ENCODE results near the gene FAM177B. TPM values are rescaled to one million over a fixed set of nuclear protein-coding genes. Genes with fewer than 3 reads are reported as not detected.

The FAM177B gene
- under 1 TPM in 1 of 2 donors, not detected in 1; 0.50 TPM for total RNA-seq
- 0 to 0.93 reads per million in 2 donors for total RNA-seq

DNA sequence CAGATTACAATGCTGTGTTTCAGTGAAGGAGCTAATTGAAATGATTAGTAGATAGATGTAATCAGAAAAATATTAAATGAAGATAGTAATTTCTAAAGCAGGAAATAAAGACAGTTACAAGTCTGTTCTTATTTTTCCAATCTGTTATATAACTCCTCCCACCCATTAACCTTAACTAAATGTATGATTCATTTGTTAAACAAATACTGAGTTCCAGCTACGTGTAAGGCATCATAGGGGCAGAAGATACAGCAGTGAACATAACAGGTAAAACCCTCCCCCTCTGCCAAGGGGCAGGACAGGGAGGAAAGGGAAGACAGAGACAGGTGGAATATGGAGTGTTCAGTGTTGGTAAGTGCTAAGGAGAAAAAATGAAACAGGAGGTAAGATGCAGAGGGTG, at the start of gene FAM177B:
FAM177B (plus strand) TSS at position 231 of the 400 bp plus-strand sequence. CDS start 9,344 bp downstream, outside the sequence.
- no peaks in the 10 kb centered on the region for H3K9me3 ChIP-seq (ENCODE audit: control insufficient read depth, low read length, poor library complexity, severe bottlenecking)
- peaks cover 3% of the 10 kb centered on the region for H3K4me1 Mint-ChIP-seq
- H3K4me3 Mint-ChIP-seq: no peak within 1 kb of the TSS
- H3K27me3 Mint-ChIP-seq: no peaks in the 10 kb centered on the region
- H3K36me3 Mint-ChIP-seq (ENCODE audit: low read depth): no peaks in the 10 kb centered on the region
- DNase-seq: no peak
- H3K27ac Mint-ChIP-seq: no peak within 1 kb of the TSS
- ATAC-seq: no peak

DNA sequence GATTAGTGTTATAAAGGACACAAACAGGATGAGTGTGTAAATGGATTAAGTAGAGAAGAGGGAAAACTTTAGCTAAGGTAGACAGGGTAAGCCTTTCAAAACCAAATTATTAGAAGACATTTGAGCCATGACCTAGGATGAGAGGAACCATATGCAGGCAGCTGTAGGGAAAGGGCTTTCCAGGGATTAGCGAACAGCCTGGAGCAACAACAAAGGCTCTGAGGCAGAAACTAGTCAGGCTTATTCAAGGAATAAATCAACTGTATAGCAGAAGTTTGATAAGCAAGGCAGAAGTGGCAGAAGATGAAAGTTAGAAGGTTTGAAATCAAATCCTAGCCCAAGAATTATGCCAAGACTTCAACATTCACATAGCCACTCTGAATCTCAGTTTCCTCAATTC, 46.0 kb upstream of the FAM177B start:
- no peaks in the 10 kb centered on the region for H3K27me3 Mint-ChIP-seq
- peaks cover 16% of the 10 kb centered on the region for H3K4me1 Mint-ChIP-seq
- H3K9me3 ChIP-seq (ENCODE audit: control insufficient read depth, low read length, poor library complexity, severe bottlenecking): no peaks in the 10 kb centered on the region
- H3K36me3 Mint-ChIP-seq (ENCODE audit: low read depth): peaks cover 8% of the 10 kb centered on the region
- peak overlapping the region; percentile 66 for H3K27ac Mint-ChIP-seq
- no peak for ATAC-seq
- no peak for DNase-seq
- no peak overlapping the region for H3K4me3 Mint-ChIP-seq

DNA sequence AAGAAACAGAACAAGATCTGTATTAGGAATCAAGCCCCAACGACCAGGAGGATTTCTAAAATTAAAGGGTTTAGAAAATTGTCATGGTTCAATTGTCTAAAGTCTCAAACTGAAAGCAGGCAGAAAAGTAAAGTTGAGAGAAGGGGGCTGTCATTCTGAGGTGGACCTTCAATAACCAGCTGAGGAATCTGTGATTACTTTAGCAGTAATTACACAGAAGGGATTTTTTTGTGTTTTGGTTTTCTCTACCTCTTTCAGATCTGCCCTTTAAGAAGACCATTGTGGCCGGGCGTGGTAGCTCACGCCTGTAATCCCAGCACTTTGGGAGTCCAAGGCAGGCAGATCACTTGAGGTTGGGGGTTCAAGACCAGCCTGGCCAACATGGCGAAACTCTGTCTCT, 42.1 kb upstream of the FAM177B start:
- no peak for ATAC-seq
- Mint-ChIP-seq H3K4me1 (peaks cover 21% of the 10 kb centered on the region), H3K27me3 (no peaks in the 10 kb centered on the region), H3K36me3 (ENCODE audit: low read depth) (peaks cover 5% of the 10 kb centered on the region), H3K4me3 (no peak overlapping the region), H3K27ac (no peak overlapping the region)
- no peak for DNase-seq
- H3K9me3 ChIP-seq (ENCODE audit: control insufficient read depth, low read length, poor library complexity, severe bottlenecking): no peaks in the 10 kb centered on the region

DNA sequence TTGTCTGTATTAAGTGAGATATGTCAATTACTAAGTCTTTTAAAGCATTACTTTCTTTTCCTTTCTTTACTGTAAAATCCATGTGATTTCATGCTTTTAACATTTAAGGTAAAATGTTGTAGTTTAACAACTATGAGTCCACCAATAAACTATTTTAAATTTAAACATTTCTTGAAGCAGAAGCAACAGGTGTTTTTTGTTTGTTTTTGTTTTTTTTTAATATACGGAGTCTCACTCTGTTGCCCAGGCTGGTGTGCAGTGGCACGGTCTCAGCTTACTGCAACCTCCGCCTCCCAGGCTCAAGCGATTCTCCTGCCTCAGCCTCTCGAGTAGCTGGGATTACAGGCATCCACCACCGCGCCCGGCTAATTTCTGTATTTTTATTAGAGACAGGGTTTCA, 40.3 kb upstream of the FAM177B start:
- H3K36me3 Mint-ChIP-seq (ENCODE audit: low read depth): peaks cover 3% of the 10 kb centered on the region
- peaks cover 18% of the 10 kb centered on the region for H3K4me1 Mint-ChIP-seq
- H3K9me3 ChIP-seq (ENCODE audit: control insufficient read depth, low read length, poor library complexity, severe bottlenecking): no peaks in the 10 kb centered on the region
- DNase-seq (no peak), ATAC-seq (no peak)
- no peaks in the 10 kb centered on the region for H3K27me3 Mint-ChIP-seq
- H3K4me3 Mint-ChIP-seq: no peak overlapping the region
- H3K27ac Mint-ChIP-seq: no peak overlapping the region

DNA sequence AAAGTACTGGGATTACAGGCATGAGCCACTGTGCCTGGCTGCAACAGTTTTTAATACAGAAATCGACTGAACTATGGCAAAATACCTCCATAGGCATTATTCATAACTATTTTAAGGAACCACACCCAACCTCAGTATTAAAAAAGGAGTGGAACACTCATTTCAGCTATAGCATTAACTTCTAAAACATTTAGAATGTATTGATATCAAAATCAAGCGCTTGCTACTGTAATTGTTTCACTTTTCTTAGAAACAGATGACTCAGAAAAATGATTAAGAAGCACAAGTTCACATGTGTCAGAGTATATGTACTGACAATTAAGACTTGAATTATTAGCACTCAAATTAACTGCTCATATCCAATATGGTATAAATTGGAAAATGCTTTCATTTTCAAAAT, 39.8 kb upstream of the FAM177B start:
- H3K36me3 Mint-ChIP-seq (ENCODE audit: low read depth): peaks cover 3% of the 10 kb centered on the region
- no peaks in the 10 kb centered on the region for H3K9me3 ChIP-seq (ENCODE audit: control insufficient read depth, low read length, poor library complexity, severe bottlenecking)
- peak overlapping the region; percentile 59 for H3K27ac Mint-ChIP-seq
- DNase-seq (no peak), ATAC-seq (no peak)
- H3K4me3 Mint-ChIP-seq: no peak overlapping the region
- H3K27me3 Mint-ChIP-seq: no peaks in the 10 kb centered on the region
- peaks cover 18% of the 10 kb centered on the region for H3K4me1 Mint-ChIP-seq

DNA sequence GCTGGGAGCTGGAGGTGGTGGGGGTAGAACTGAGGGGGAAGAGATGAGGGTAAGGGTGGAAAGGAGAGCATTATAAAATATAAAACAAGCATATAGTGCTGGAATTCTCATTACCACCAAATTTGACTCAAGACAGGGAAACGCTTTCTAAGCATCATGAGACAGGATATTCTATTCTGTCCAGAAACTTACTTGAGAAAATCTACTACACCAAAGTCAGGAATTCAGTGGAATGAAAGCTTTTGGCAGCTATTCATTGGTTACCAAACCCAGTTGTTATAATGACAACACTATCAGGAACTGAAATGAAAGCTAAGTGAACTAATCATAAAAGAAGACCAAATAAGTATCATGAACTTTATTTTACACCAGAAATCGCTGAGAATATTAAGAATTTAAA, 39.2 kb upstream of the FAM177B start:
- Mint-ChIP-seq H3K4me3 (no peak overlapping the region), H3K27ac (peak overlapping the region; percentile 59), H3K27me3 (no peaks in the 10 kb centered on the region), H3K4me1 (peaks cover 17% of the 10 kb centered on the region), H3K36me3 (ENCODE audit: low read depth) (peaks cover 4% of the 10 kb centered on the region)
- no peak for ATAC-seq
- H3K9me3 ChIP-seq (ENCODE audit: control insufficient read depth, low read length, poor library complexity, severe bottlenecking): no peaks in the 10 kb centered on the region
- no peak for DNase-seq

DNA sequence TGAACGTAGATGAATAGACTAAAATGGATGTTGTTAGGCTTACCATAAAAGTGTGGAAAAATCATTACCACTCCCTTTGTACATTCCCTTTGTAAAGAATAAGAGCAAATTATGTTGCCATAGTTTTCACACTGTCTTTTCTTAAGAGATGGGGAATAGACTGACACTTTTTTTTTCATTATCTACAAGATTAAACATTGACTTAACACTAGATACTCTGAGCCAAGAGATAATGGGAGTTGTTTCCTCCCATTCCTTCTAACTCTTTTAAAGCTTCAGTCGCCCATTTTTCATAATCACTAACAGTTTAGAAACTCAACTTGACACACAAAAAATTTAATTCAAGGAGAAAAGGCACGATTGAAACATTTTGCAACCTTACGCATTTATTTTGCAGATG, 34.8 kb upstream of the FAM177B start:
- DNase-seq (no peak), ATAC-seq (no peak)
- H3K4me3 Mint-ChIP-seq: no peak overlapping the region
- no peaks in the 10 kb centered on the region for H3K9me3 ChIP-seq (ENCODE audit: control insufficient read depth, low read length, poor library complexity, severe bottlenecking)
- no peaks in the 10 kb centered on the region for H3K27me3 Mint-ChIP-seq
- H3K36me3 Mint-ChIP-seq (ENCODE audit: low read depth): peaks cover 4% of the 10 kb centered on the region
- H3K27ac Mint-ChIP-seq: no peak overlapping the region
- peaks cover 25% of the 10 kb centered on the region for H3K4me1 Mint-ChIP-seq

DNA sequence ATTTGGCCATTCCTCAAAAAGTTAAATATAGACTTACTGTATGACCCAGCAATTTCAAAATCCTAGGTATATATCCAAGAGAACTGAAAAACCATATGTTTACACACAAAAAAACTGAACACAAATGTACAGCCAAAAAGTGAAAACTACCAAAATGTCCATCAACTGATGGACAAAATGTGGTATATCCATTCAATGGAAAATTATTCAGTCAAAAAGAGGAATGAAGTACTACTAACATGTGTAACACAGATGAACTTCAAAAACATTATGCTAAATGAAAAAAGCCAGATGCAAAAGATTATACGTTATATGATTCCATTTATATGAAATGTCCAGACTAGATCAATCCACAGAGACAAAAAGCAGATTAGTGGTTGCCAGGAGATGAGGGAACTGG, 32.7 kb upstream of the FAM177B start:
- Mint-ChIP-seq H3K4me1 (peaks cover 23% of the 10 kb centered on the region), H3K27me3 (no peaks in the 10 kb centered on the region), H3K4me3 (no peak overlapping the region), H3K27ac (no peak overlapping the region), H3K36me3 (ENCODE audit: low read depth) (peaks cover 4% of the 10 kb centered on the region)
- no peak for DNase-seq
- no peak for ATAC-seq
- no peaks in the 10 kb centered on the region for H3K9me3 ChIP-seq (ENCODE audit: control insufficient read depth, low read length, poor library complexity, severe bottlenecking)

DNA sequence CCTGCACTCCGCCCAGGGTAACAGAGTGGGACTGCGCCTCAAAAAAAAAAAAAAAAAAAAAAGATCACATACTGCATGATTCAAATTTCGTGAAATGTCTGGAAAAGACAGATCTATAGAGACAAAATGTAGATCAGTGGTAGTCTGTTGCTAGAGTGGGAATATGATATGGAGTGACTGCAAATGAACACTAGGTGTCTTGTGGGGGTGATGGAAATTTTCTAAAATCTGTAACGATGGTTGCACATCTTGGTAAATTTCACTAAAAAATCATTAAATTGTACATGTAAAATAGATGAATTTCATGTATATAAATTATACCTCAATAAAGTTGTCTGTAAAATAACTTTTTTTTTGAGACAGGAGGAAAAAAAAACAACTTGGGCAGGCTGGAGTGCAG, 30.2 kb upstream of the FAM177B start:
- peaks cover 4% of the 10 kb centered on the region for H3K36me3 Mint-ChIP-seq (ENCODE audit: low read depth)
- ATAC-seq (no peak), DNase-seq (no peak)
- H3K4me1 Mint-ChIP-seq: peaks cover 37% of the 10 kb centered on the region
- no peak overlapping the region for H3K4me3 Mint-ChIP-seq
- H3K9me3 ChIP-seq (ENCODE audit: control insufficient read depth, low read length, poor library complexity, severe bottlenecking): no peaks in the 10 kb centered on the region
- no peaks in the 10 kb centered on the region for H3K27me3 Mint-ChIP-seq
- H3K27ac Mint-ChIP-seq: no peak overlapping the region

DNA sequence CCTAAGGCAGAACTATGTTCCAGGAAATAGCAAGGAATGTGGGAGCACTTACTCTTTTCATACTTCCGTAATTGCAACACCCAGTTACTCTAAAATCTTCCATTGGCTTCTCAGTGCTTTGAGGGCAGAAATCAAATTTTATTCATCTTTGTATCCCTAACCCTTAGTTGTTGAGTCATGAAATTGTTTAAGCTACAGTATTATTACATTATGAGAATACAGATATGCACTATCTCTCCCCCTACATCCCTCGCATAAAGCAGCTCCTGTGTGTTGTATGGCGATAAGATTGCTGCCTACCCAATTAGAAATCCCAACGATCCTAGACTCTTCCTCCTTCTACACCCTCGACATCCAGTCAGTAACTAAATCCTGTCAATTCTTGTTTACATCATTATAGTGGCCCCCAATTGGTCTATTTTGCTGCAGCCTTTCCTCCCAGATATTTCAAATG, 27.3 kb upstream of the FAM177B start:
- H3K27me3 Mint-ChIP-seq: no peaks in the 10 kb centered on the region
- peaks cover 41% of the 10 kb centered on the region for H3K4me1 Mint-ChIP-seq
- no peaks in the 10 kb centered on the region for H3K9me3 ChIP-seq (ENCODE audit: control insufficient read depth, low read length, poor library complexity, severe bottlenecking)
- no peak for ATAC-seq
- no peak overlapping the region for H3K27ac Mint-ChIP-seq
- DNase-seq: no peak
- no peaks in the 10 kb centered on the region for H3K36me3 Mint-ChIP-seq (ENCODE audit: low read depth)
- H3K4me3 Mint-ChIP-seq: peak overlapping the region; percentile 73

DNA sequence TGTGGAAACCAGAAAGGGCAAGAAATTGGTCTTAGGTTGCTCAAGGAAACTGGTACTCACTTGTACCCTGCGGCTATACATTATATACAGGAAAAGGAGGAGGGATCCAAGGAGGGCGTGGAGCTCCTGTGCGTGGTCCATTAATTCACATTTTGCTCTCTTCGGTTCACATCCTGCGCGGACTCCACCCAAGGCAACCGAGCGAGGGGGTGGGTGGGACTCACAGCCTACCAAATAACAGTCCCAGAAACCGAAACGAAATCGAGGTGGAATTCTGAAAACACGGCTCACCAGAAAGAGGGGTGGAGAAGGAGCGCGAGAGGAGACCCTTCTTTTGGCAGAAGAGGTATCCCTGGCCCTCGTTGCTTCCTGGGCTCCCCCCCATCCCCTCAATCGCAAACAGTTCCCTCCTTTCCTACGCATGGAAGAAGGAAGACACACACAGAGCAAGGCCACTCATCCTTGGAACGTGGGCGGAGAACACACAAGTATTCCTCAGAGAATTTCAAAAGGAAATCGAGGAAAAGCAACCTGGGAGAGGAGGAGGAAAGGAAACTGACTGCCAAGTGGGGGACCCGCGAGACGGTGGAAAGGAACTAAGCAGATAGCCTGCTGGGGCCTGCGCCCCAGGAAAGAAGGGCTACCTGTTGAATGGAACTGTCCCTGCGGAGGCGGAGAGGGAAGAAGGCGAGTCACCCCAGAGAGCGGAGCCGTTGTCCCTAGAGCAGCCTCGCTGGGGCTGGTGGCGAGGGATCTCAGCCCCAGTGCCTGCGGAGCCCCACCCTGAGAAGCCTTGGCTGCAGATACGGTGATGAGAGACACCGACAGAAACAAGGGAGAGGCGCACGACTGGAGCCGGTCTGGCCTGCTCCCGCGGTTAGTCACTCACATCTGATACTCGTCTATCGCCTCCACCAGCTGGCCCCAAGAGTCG, 25.4 kb upstream of the FAM177B start:
- H3K4me1 Mint-ChIP-seq: peaks cover 33% of the 10 kb centered on the region
- H3K9me3 ChIP-seq (ENCODE audit: control insufficient read depth, low read length, poor library complexity, severe bottlenecking): no peaks in the 10 kb centered on the region
- H3K36me3 Mint-ChIP-seq (ENCODE audit: low read depth): peaks cover under 1% of the 10 kb centered on the region
- H3K4me3 Mint-ChIP-seq: peak overlapping the region; percentile 100
- no peaks in the 10 kb centered on the region for H3K27me3 Mint-ChIP-seq
- ATAC-seq: peak; percentile 35
- H3K27ac Mint-ChIP-seq: peak overlapping the region; percentile 100
- DNase-seq: peak; percentile 24 to 46 (median 29)

DNA sequence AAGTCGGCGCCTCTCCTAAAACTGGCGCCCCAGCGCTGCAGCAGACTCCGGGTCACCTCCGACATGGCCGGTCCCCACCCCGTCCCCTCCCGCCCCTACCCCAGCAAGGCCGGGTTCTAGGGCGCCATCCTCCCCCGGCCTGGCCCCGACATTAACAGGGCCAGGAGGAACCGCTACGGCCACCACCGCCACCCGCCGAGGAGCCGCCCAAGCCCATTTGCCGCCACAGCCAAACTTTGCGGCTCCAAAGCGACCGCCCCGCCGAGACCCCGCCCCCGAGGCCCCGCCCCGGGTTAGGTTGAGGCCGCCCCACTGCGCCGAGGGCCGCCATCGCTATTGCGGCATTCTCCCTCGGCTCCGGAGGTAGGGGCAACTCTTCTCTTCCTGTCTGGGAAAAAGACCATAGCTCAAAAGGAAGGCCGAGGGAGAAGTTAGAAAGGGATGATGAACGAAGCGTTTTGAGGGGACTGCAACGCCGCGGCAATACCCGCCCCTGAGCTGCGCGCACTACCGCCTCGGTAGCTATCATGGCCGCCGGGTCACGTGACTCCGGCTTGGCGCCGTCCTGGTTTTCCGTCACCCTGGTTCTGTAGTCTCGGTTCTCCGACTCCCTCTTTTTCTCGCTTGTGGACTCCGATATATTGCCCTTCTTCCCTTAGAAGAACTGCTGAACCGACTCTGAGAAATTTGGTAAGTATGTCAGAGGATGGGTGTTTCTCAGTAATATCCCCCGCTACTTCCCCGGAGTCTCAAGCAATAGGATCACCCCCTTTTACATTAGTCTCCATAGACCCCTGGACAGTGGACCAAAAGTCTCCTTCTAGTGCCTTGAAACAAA, 24.5 kb upstream of the FAM177B start, which contains the start of the genes AIDA and BROX:
AIDA (minus strand) TSS at position 239 of the 838 bp plus-strand sequence; CDS start at position 65, 174 bp downstream.
BROX (plus strand) TSS at position 312 of the 838 bp plus-strand sequence. CDS start 3,136 bp downstream, outside the sequence.
- Mint-ChIP-seq H3K4me1 (peaks cover 33% of the 10 kb centered on the region), H3K4me3 (peak within 1 kb of the TSS; percentile 100), H3K36me3 (ENCODE audit: low read depth) (peaks cover 2% of the 10 kb centered on the region), H3K27me3 (no peaks in the 10 kb centered on the region), H3K27ac (peak within 1 kb of the TSS; percentile 100)
- no peaks in the 10 kb centered on the region for H3K9me3 ChIP-seq (ENCODE audit: control insufficient read depth, low read length, poor library complexity, severe bottlenecking)
- ATAC-seq: peak; percentile 81
- DNase-seq: peak; percentile 89 to 98 (median 93)

Data from T-helper 17 cell (primary cell).